IMR-90 (cell line): ENCODE results near the gene POU2F1. TPM values are rescaled to one million over a fixed set of nuclear protein-coding genes. Genes with fewer than 3 reads are reported as not detected.
A peak's percentile ranks its signal among the peaks of the same experiment; 100 is the strongest.

Source experiments
- ATAC-seq: fragments of 200-7000 bp; cut with Tn5 transposase; 2 replicates; pipeline ENCODE4 v1.9.1; 2020; ENCODE audit warnings: low read depth, mild to moderate bottlenecking, moderate library complexity
- BruUV-seq: library from RNA; stranded (reverse); fragments of 400-500 nt; replicated peaks from 2 replicates; lab custom pipeline; 2021; lab: Mats Ljungman, UMichigan
- CTCF ChIA-PET: fragments of 300-600 bp; formaldehyde crosslinking; extraction: SDS; loops from one replicate; lab custom pipeline; 2021; ENCODE audit warnings: antibody characterized with exemption; lab: Yijun Ruan, JAX
- POLR2A ChIA-PET: fragments of 300-600 bp; sonication (Branson Sonifier 250); formaldehyde crosslinking; loops from one replicate; lab custom pipeline; 2022; ENCODE audit warnings: antibody characterized with exemption; ENCODE audit not compliant: unreplicated experiment; lab: Charles Lee
- DNase-seq: peaks from one replicate; pipeline ENCODE4 v3.0.0; 2013
- H2AFZ ChIP-seq: replicated peaks from 2 replicates; pipeline ENCODE3; 2013; ENCODE audit warnings: low read length, mild to moderate bottlenecking; ENCODE audit not compliant: poor library complexity
- H2AK5ac ChIP-seq: 2 replicates; pipeline ENCODE4 v1.6.1; 2013; ENCODE audit warnings: low read depth, low read length, inconsistent platforms
- H2AK9ac ChIP-seq: replicated peaks from 2 replicates; pipeline ENCODE3; 2013; ENCODE audit warnings: mild to moderate bottlenecking, low read depth, low read length, moderate library complexity; ENCODE audit not compliant: poor library complexity
- H2BK120ac ChIP-seq: 2 replicates; pipeline ENCODE4 v1.6.1; 2013; ENCODE audit warnings: low read depth, low read length, inconsistent platforms
- H2BK15ac ChIP-seq: 3 replicates; pipeline ENCODE4 v1.6.1; 2013; ENCODE audit warnings: low read depth, low read length, inconsistent platforms
- H2BK20ac ChIP-seq: 2 replicates; pipeline ENCODE4 v1.6.1; 2013; ENCODE audit warnings: low read depth, mild to moderate bottlenecking, inconsistent platforms, low read length, moderate library complexity
- H2BK5ac ChIP-seq: 2 replicates; pipeline ENCODE4 v1.6.1; 2013; ENCODE audit warnings: mild to moderate bottlenecking, low read depth, low read length, inconsistent platforms; ENCODE audit not compliant: poor library complexity, severe bottlenecking
- H3K14ac ChIP-seq: replicated peaks from 2 replicates; pipeline ENCODE4 v1.6.1; 2013; ENCODE audit warnings: low read depth, low read length, inconsistent platforms
- H3K18ac ChIP-seq: 2 replicates; pipeline ENCODE4 v1.6.1; 2013; ENCODE audit warnings: low read depth, low read length, control low read depth
- H3K23ac ChIP-seq: 2 replicates; pipeline ENCODE4 v1.6.1; 2013; ENCODE audit warnings: low read depth, low read length, inconsistent platforms
- H3K27ac ChIP-seq: 2 replicates; pipeline ENCODE4 v1.5.1; 2013; ENCODE audit warnings: mild to moderate bottlenecking, control low read depth, low read length; ENCODE audit not compliant: insufficient read depth
- H3K27me3 ChIP-seq: 2 replicates; pipeline ENCODE4 v1.6.1; 2013; ENCODE audit warnings: low read length; ENCODE audit not compliant: control insufficient read depth, insufficient read depth
- H3K36me3 ChIP-seq: 2 replicates; pipeline ENCODE4 v1.6.1; 2013; ENCODE audit warnings: low read length, mixed read lengths; ENCODE audit not compliant: control insufficient read depth, insufficient read depth
- H3K4ac ChIP-seq: 2 replicates; pipeline ENCODE4 v1.6.1; 2013; ENCODE audit warnings: low read depth, low read length, inconsistent platforms
- H3K4me1 ChIP-seq: 2 replicates; pipeline ENCODE4 v1.6.1; 2013; ENCODE audit warnings: low read length, mixed read lengths; ENCODE audit not compliant: control insufficient read depth, insufficient read depth
- H3K4me2 ChIP-seq: 2 replicates; pipeline ENCODE4 v1.6.1; 2013; ENCODE audit warnings: low read depth, mild to moderate bottlenecking, control low read depth, low read length, moderate library complexity
- H3K4me3 ChIP-seq: 2 replicates; pipeline ENCODE4 v1.5.1; 2013; ENCODE audit warnings: low read depth, mild to moderate bottlenecking, control low read depth, low read length, moderate library complexity; ENCODE audit not compliant: insufficient read depth
- H3K56ac ChIP-seq: 2 replicates; pipeline ENCODE4 v1.6.1; 2013; ENCODE audit warnings: low read length, inconsistent platforms; ENCODE audit not compliant: insufficient read depth; ENCODE audit errors: extremely low read depth
- H3K79me1 ChIP-seq, 2 experiments: 2 replicates each; pipeline ENCODE4 v1.6.1; 2013; ENCODE audit warnings: low read length in 2 of 2, inconsistent platforms in 1 of 2, low read depth in 1 of 2
- H3K9ac ChIP-seq: 2 replicates; pipeline ENCODE4 v1.6.1; 2013; ENCODE audit warnings: low read depth, low read length, control low read depth
- H3K9me1 ChIP-seq: 2 replicates; pipeline ENCODE4 v1.6.1; 2013; ENCODE audit warnings: low read length, inconsistent platforms; ENCODE audit not compliant: insufficient read depth
- H3K9me3 ChIP-seq: 2 replicates; pipeline ENCODE4 v1.6.1; 2013; ENCODE audit warnings: low read length; ENCODE audit not compliant: control insufficient read depth, insufficient read depth
- H4K20me1 ChIP-seq: 2 replicates; pipeline ENCODE4 v1.6.1; 2013; ENCODE audit warnings: low read length, inconsistent platforms; ENCODE audit not compliant: insufficient read depth
- H4K5ac ChIP-seq: 2 replicates; pipeline ENCODE4 v1.6.1; 2013; ENCODE audit warnings: mild to moderate bottlenecking, low read depth, low read length, control low read depth
- H4K8ac ChIP-seq, 2 experiments: 2 replicates each; pipeline ENCODE4 v1.6.1; 2013; ENCODE audit warnings: low read depth in 2 of 2, low read length in 2 of 2, control low read depth in 1 of 2, inconsistent platforms in 1 of 2
- H4K91ac ChIP-seq: 2 replicates; pipeline ENCODE4 v1.6.1; 2013; ENCODE audit warnings: low read depth, low read length, inconsistent platforms; ENCODE audit not compliant: insufficient read depth
- BHLHE40 ChIP-seq: fragments of 150-350 bp; IDR thresholded peaks from 2 replicates; pipeline ENCODE4 v1.6.1; 2016; ENCODE audit warnings: mild to moderate bottlenecking, low read depth, low read length
- CEBPB ChIP-seq: IDR thresholded peaks from 2 replicates; pipeline ENCODE4 v1.6.1; 2012; ENCODE audit warnings: low read depth, low read length, improper control_type of control experiment
- CHD1 ChIP-seq: IDR thresholded peaks from 2 replicates; pipeline ENCODE4 v1.6.1; 2012; ENCODE audit warnings: low read depth, low read length, improper control_type of control experiment
- CTCF ChIP-seq: conservative IDR thresholded peaks from 2 replicates; pipeline ENCODE4 v1.5.1; 2012; ENCODE audit warnings: mild to moderate bottlenecking, low read depth, low read length, improper control_type of control experiment
- ELK1 ChIP-seq: fragments of 150-350 bp; IDR thresholded peaks from 2 replicates; pipeline ENCODE4 v1.6.1; 2016; ENCODE audit warnings: low read depth, mild to moderate bottlenecking, low read length, moderate library complexity, borderline replicate concordance
- FOS ChIP-seq: fragments of 150-350 bp; IDR thresholded peaks from 2 replicates; pipeline ENCODE4 v1.6.1; 2016; ENCODE audit warnings: low read depth, low read length
- MAFK ChIP-seq: IDR thresholded peaks from 2 replicates; pipeline ENCODE4 v1.6.1; 2012; ENCODE audit warnings: low read depth, low read length, improper control_type of control experiment
- MAZ ChIP-seq: IDR thresholded peaks from 2 replicates; pipeline ENCODE4 v1.6.1; 2012; ENCODE audit warnings: low read depth, mild to moderate bottlenecking, low read length, improper control_type of control experiment, moderate library complexity, borderline replicate concordance
- MXI1 ChIP-seq: IDR thresholded peaks from 2 replicates; pipeline ENCODE4 v1.6.1; 2012; ENCODE audit warnings: low read depth, mild to moderate bottlenecking, low read length, moderate library complexity, borderline replicate concordance
- NFE2L2 ChIP-seq: fragments of 150-350 bp; IDR thresholded peaks from 2 replicates; pipeline ENCODE4 v1.6.1; 2016; ENCODE audit warnings: low read depth, mild to moderate bottlenecking, low read length
- POLR2A ChIP-seq: IDR thresholded peaks from 2 replicates; pipeline ENCODE4 v1.6.1; 2012; ENCODE audit warnings: mild to moderate bottlenecking, low read depth, low read length
- RAD21 ChIP-seq: IDR thresholded peaks from 2 replicates; pipeline ENCODE4 v1.6.1; 2012; ENCODE audit warnings: low read length, improper control_type of control experiment
- RCOR1 ChIP-seq: IDR thresholded peaks from 2 replicates; pipeline ENCODE4 v1.6.1; 2012; ENCODE audit warnings: mild to moderate bottlenecking, low read length, improper control_type of control experiment; ENCODE audit not compliant: insufficient replicate concordance
- RFX5 ChIP-seq: IDR thresholded peaks from 2 replicates; pipeline ENCODE4 v1.8.0; 2012; ENCODE audit warnings: low read depth, mild to moderate bottlenecking, low read length, moderate library complexity
- SMC3 ChIP-seq: fragments of 150-350 bp; IDR thresholded peaks from 2 replicates; pipeline ENCODE4 v1.6.1; 2016; ENCODE audit warnings: low read depth, mild to moderate bottlenecking, antibody characterized with exemption, low read length, moderate library complexity
- WGBS, 2 experiments: methylation state at CpG; one replicate each; pipeline versions ENCODE4 v1.1.5 to v1.1.7; 2013; ENCODE audit warnings: missing lambda C conversion rate in 2 of 2; ENCODE audit not compliant: insufficient read length in 1 of 2; ENCODE audit errors: extremely low coverage in 2 of 2; 5-methylcytosine and 5-hydroxymethylcytosine counted together
- dilution Hi-C: fragments of 300-500 bp; cut with HindIII; formaldehyde crosslinking; loops from one replicate; pipeline ENCODE4 v1.14.3; 2018; ENCODE audit warnings: low sequenced_read_pairs; ENCODE audit not compliant: unreplicated experiment
- in situ Hi-C: fragments of 300-500 bp; cut with MboI; formaldehyde crosslinking; loops from 3 replicates; pipeline ENCODE4 v1.14.3; 2019; ENCODE audit warnings: low sequenced_read_pairs, inconsistent platforms, mixed read lengths
- intact Hi-C: fragments of 100-400 bp; cut with micrococcal nuclease; formaldehyde crosslinking; loops from 2 replicates; pipeline ENCODE4 v1.10.0; 2022
- polyA plus RNA-seq, 3 experiments: library from polyadenylated mRNA; depleted of rRNA; stranded (reverse); fragments of >200 nt; gene quantifications; 2 replicates each; pipeline ENCODE4 v1.2.3, GENCODE V29; 2012; ENCODE audit warnings: low replicate concordance in 1 of 3
- total RNA-seq: library from RNA; depleted of rRNA; stranded (reverse); fragments of >200 nt; gene quantifications from 2 replicates; pipeline ENCODE4 v1.2.3, GENCODE V29; 2012

Gene POU2F1
- total and polyA plus RNA-seq, 2 of the 4 experiments (the other 2 are of a cell fraction) = 1.2 to 3.4 TPM

DNA sequence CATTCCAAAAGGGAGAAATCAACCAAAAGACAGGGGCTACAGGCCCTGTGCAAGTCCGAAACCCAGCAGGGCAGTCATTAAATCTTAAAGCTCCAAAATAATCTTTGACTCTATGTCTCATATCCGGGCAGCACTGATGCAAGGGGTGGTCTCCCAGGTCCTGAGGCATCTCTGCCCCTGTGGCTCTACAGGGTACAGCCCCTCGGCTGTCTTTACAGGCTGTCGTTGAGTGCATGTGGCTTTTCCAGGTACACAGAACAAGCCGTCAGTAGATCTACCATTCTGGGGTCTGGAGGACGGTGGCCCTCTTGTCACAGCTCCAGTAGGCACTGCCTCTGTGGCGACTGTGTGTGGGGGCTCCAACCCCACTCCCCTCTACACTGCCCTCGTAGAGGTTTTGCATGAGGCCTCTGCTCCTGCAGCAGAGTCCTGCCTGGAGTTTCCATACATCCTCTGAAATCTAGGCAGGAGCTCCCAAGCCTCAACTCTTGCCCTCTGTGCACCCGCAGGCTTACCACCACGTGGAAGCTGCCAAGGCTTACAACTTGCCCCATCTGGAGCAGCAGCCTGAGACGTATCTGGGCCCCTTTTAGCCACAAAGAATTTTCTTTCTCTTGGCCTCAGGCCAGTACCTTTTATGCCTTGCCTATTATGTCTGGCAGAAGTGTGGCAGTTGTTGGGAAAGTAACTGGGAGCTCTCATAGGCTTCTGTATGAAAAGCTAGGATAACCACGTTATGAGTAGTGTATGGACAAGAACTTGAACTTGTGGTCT lies 52.5 kb downstream of the POU2F1 start:
- Histone ChIP-seq H2BK20ac (no peak overlapping the region), H3K27me3 (no peaks in the 10 kb centered on the region), H3K9me3 (no peaks in the 10 kb centered on the region), H3K18ac (no peak overlapping the region), H2AK9ac (no peak overlapping the region), H4K5ac (no peak overlapping the region), H3K23ac (no peak overlapping the region), H3K4me1 (no peaks in the 10 kb centered on the region), H2AK5ac (no peak overlapping the region), H3K27ac (no peak overlapping the region), H2BK5ac (no peak overlapping the region), H4K8ac (no peak overlapping the region), H3K56ac (no peak overlapping the region), H3K79me1 (peaks cover 13 to 20% of the 10 kb centered on the region in 2 experiments), H4K91ac (no peak overlapping the region), H4K20me1 (peaks cover 3% of the 10 kb centered on the region; the same call in 1 of the 2 replicates), H3K9ac (no peak overlapping the region), H3K4me3 (no peak overlapping the region), H2AFZ (no peak overlapping the region), H3K36me3 (no peaks in the 10 kb centered on the region), H3K9me1 (no peaks in the 10 kb centered on the region), H2BK120ac (no peak overlapping the region), H3K4me2 (no peak overlapping the region), H3K4ac (no peak overlapping the region), H2BK15ac (no peak overlapping the region), H3K14ac (no peak overlapping the region)
- peak; percentile 8 for DNase-seq
- CTCF ChIA-PET = interaction anchor here (0.6 kb wide), 1 partner anchor 88 kb away, joined by 3 read pairs; no protein-coding TSS in a partner anchor
- POLR2A ChIA-PET = no interaction called here
- in situ Hi-C loops = loop anchor here (25.0 kb wide), 1 partner anchor 414 kb away; no protein-coding TSS in a partner anchor
- BruUV-seq = no TSS peak
- intact Hi-C loops = no loop called here
- no peak; the same call in 1 of the 2 replicates for ATAC-seq
- WGBS, 2 experiments = no CpG with 5 or more reads among the region's 12 CpGs
- dilution Hi-C loops = loop anchor here (25.0 kb wide), 1 partner anchor 164 kb away; no protein-coding TSS in a partner anchor
- no peak for TF ChIP-seq MAZ
- no peak for TF ChIP-seq CTCF
- TF ChIP-seq MAFK = no peak
- TF ChIP-seq RFX5 = no peak
- no peak for TF ChIP-seq FOS
- no peak for TF ChIP-seq CHD1
- TF ChIP-seq POLR2A = no peak
- TF ChIP-seq RAD21 = no peak
- no peak for TF ChIP-seq BHLHE40
- TF ChIP-seq CEBPB = no peak
- no peak for TF ChIP-seq RCOR1
- no peak for TF ChIP-seq SMC3
- no peak for TF ChIP-seq NFE2L2
- no peak for TF ChIP-seq ELK1
- no peak for TF ChIP-seq MXI1
